GM23338 (cell line): ENCODE results near the gene FAM131A.

Experiments used
- CTCF ChIP-seq, 2 experiments: fragments of 200-600 bp in 1 of 2; sonication (generic) in 1 of 2; conservative IDR thresholded peaks; 2 replicates each; pipeline versions ENCODE4 v1.5.1 to v1.6.1; 2016 to 2017; ENCODE audit warnings: antibody characterized with exemption in 2 of 2, low read depth in 2 of 2, mild to moderate bottlenecking in 2 of 2, moderate library complexity in 1 of 2
- EZH2 ChIP-seq: fragments of 200-600 bp; sonication (generic); IDR thresholded peaks from one replicate; pipeline ENCODE4 v1.8.0; 2017; ENCODE audit warnings: antibody characterized with exemption, mild to moderate bottlenecking, low read depth; ENCODE audit not compliant: unreplicated experiment

- TF ChIP-seq CTCF (conservative IDR thresholded peaks at IDR 0.05; ENCODE audit: low read depth in 2 of 2) (no peak), EZH2 (no peak)
Observed at GRCh38 chr3:184334470-184335158, 2.8 kb upstream of the FAM131A start.
